GM18867 (cell line): ENCODE results near the gene GNG3.
"Not testable (repeated sequence)": the region's sequence is repeated elsewhere in the genome, so short reads cannot be mapped to it uniquely, and the experiment has no call there.

Experiments
- ATAC-seq: cut with Tn5 transposase; IDR thresholded peaks from one replicate; pipeline ENCODE4 v1.9.1; 2021; ENCODE audit warnings: mild to moderate bottlenecking, moderate library complexity; ENCODE audit not compliant: unreplicated experiment

GNG3 gene

GRCh38 chr11:62707277-62707861 is at the start of gene GNG3, which contains the start of gene BSCL2:
Gene GNG3 (plus strand): TSS chr11:62707676. CDS start chr11:62708296, 620 bp downstream.
Gene BSCL2 (minus strand): TSS chr11:62707424. CDS start chr11:62707195, 229 bp downstream.
- ATAC-seq: no peak

GRCh38 chr11:62664405-62665074 is 42.9 kb upstream of the GNG3 start:
- ATAC-seq: peak; percentile 28

GRCh38 chr11:62665075-62665598 is 42.3 kb upstream of the GNG3 start, which contains the start of the genes C11orf98 and CSKMT:
Gene C11orf98 (minus strand): TSS chr11:62665210. CDS start chr11:62665169, 41 bp downstream.
Gene CSKMT (plus strand): TSS chr11:62665312. CDS start chr11:62665880, 568 bp downstream.
- peak; percentile 85 for ATAC-seq

GRCh38 chr11:62665599-62666258 is 41.7 kb upstream of the GNG3 start:
- ATAC-seq: peak; percentile 13

- ATAC-seq: no peak
Observed at GRCh38 chr11:62666259-62666926, 41.1 kb upstream of the GNG3 start.

GRCh38 chr11:62667460-62667859 is 40.0 kb upstream of the GNG3 start:
- ATAC-seq: no peak

GRCh38 chr11:62669420-62670161 is 37.9 kb upstream of the GNG3 start:
- ATAC-seq: no peak

GRCh38 chr11:62671236-62671607 is 36.3 kb upstream of the GNG3 start:
- peak; percentile 13 for ATAC-seq

- ATAC-seq: peak; percentile 60
Observed at GRCh38 chr11:62671608-62672389, 35.7 kb upstream of the GNG3 start, which contains the start of the genes LBHD1 and UQCC3. Gene LBHD1 (minus strand): TSS chr11:62672267. CDS start chr11:62670031, 2,236 bp downstream. Gene UQCC3 (plus strand): TSS chr11:62671673. CDS start chr11:62671746, 73 bp downstream.

- ATAC-seq: no peak
Observed at GRCh38 chr11:62673196-62673525, 34.3 kb upstream of the GNG3 start.

GRCh38 chr11:62675415-62675814 is 32.1 kb upstream of the GNG3 start:
- ATAC-seq: not testable (repeated sequence)

- ATAC-seq: no peak
Observed at GRCh38 chr11:62676698-62677097, 30.8 kb upstream of the GNG3 start.

GRCh38 chr11:62677156-62677555 is 30.3 kb upstream of the GNG3 start:
- ATAC-seq: no peak

GRCh38 chr11:62677714-62678113 is 29.8 kb upstream of the GNG3 start:
- no peak for ATAC-seq

GRCh38 chr11:62678433-62678769 is 29.1 kb upstream of the GNG3 start:
- ATAC-seq: no peak

GRCh38 chr11:62678770-62679696 is 28.4 kb upstream of the GNG3 start, which contains the start of gene UBXN1:
Gene UBXN1 (minus strand): TSS chr11:62679073. CDS start chr11:62678923, 150 bp downstream.
- peak; percentile 65 for ATAC-seq

GRCh38 chr11:62680825-62681240 is 26.6 kb upstream of the GNG3 start:
- ATAC-seq: peak; percentile 66

- ATAC-seq: no peak
Observed at GRCh38 chr11:62682518-62682917, 25.0 kb upstream of the GNG3 start.
